Activated naive CD4-positive, alpha-beta T cell treated with anti-CD3 and anti-CD28 coated beads, Interleukin-2, amount 50 U/mL, for 24 hours (primary cell): ENCODE results near the gene HMGXB3.
"Not testable (repeated sequence)": the region's sequence is repeated elsewhere in the genome, so short reads cannot be mapped to it uniquely, and the experiment has no call there.

Experiments used
- H3K27ac Mint-ChIP-seq: one replicate; pipeline ENCODE4 v1.8.0; 2021; ENCODE audit warnings: mild to moderate bottlenecking, mixed read lengths
- H3K27me3 Mint-ChIP-seq: one replicate; pipeline ENCODE4 v1.8.0; 2021; ENCODE audit warnings: mixed read lengths
- H3K36me3 Mint-ChIP-seq: one replicate; pipeline ENCODE4 v1.8.0; 2021; ENCODE audit warnings: mixed read lengths
- H3K4me1 Mint-ChIP-seq: one replicate; pipeline ENCODE4 v1.8.0; 2021; ENCODE audit warnings: mixed read lengths
- H3K4me3 Mint-ChIP-seq: one replicate; pipeline ENCODE4 v1.8.0; 2021; ENCODE audit warnings: mild to moderate bottlenecking, mixed read lengths
- H3K9me3 Mint-ChIP-seq: one replicate; pipeline ENCODE4 v1.8.0; 2021; ENCODE audit warnings: mixed read lengths

Gene HMGXB3

DNA sequence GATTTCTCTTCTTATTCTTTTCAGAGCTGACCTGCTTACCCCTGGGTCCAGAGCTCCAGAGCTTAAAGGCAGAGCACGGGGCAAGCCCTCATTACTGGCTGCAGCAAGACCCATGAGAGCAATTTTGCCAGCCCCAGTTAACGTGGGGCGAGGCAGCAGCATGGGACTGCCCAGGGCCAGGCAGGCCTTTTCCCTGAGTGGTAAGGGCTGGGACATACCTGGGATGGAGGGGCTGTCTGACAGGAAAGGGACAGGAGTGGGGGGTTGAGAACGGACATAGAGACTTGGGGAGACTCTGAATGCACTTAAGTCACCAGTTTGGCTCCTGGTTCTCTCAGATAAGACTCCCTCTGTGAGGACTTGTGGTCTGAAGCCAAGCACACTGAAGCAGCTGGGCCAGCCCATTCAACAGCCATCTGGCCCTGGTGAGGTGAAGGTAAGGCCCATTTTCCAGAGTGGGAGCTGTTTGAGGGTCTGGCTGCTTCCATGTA lies 26.2 kb downstream of the HMGXB3 start:
- Mint-ChIP-seq H3K36me3 (peaks cover 25% of the 10 kb centered on the region), H3K4me1 (peaks cover 6% of the 10 kb centered on the region), H3K27ac (no peak overlapping the region), H3K9me3 (no peaks in the 10 kb centered on the region), H3K27me3 (no peaks in the 10 kb centered on the region), H3K4me3 (no peak overlapping the region)

GRCh38 chr5:150028047-150028446 lies 27.5 kb downstream of the HMGXB3 start:
- not testable (repeated sequence) for H3K4me1 Mint-ChIP-seq, H3K27ac Mint-ChIP-seq, H3K9me3 Mint-ChIP-seq, H3K4me3 Mint-ChIP-seq, H3K27me3 Mint-ChIP-seq
- peaks cover 23% of the 10 kb centered on the region for H3K36me3 Mint-ChIP-seq

GRCh38 chr5:150033334-150033733 lies 32.8 kb downstream of the HMGXB3 start:
- H3K4me1 Mint-ChIP-seq, result no peaks in the 10 kb centered on the region
- H3K4me3 Mint-ChIP-seq, result no peak overlapping the region
- no peaks in the 10 kb centered on the region for H3K9me3 Mint-ChIP-seq
- H3K36me3 Mint-ChIP-seq, result peaks cover 31% of the 10 kb centered on the region
- H3K27ac Mint-ChIP-seq, result no peak overlapping the region
- H3K27me3 Mint-ChIP-seq, result no peaks in the 10 kb centered on the region

GRCh38 chr5:150034662-150035061 lies 34.1 kb downstream of the HMGXB3 start:
- peak overlapping the region; percentile 17 for H3K27ac Mint-ChIP-seq
- H3K4me1 Mint-ChIP-seq, result no peaks in the 10 kb centered on the region
- H3K36me3 Mint-ChIP-seq, result peaks cover 29% of the 10 kb centered on the region
- no peak overlapping the region for H3K4me3 Mint-ChIP-seq
- H3K27me3 Mint-ChIP-seq, result no peaks in the 10 kb centered on the region
- no peaks in the 10 kb centered on the region for H3K9me3 Mint-ChIP-seq

GRCh38 chr5:150035139-150035895 lies 34.8 kb downstream of the HMGXB3 start:
- no peaks in the 10 kb centered on the region for H3K27me3 Mint-ChIP-seq
- no peaks in the 10 kb centered on the region for H3K4me1 Mint-ChIP-seq
- no peaks in the 10 kb centered on the region for H3K9me3 Mint-ChIP-seq
- H3K4me3 Mint-ChIP-seq, result no peak overlapping the region
- no peak overlapping the region for H3K27ac Mint-ChIP-seq
- H3K36me3 Mint-ChIP-seq, result peaks cover 29% of the 10 kb centered on the region

DNA sequence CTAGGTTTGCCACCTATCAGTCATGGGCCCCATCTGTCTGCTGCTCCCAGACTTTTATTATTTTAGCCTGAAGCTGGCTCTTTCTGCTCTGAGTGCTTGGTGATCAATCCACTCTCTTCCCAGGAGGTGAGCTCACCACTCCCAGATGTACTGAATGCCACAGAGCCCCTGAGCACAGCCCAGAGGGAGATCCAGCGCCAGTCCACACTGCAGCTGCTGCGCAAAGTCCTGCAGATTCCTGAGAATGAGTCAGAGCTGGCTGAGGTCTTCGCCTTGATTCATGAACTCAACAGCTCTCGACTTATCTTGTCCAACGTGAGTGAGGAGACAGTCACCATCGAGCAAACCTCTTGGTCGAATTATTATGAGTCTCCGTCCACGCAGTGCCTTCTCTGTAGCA lies 36.0 kb downstream of the HMGXB3 start:
- no peak overlapping the region for H3K4me3 Mint-ChIP-seq
- H3K4me1 Mint-ChIP-seq, result no peaks in the 10 kb centered on the region
- H3K36me3 Mint-ChIP-seq, result peaks cover 27% of the 10 kb centered on the region
- no peaks in the 10 kb centered on the region for H3K27me3 Mint-ChIP-seq
- H3K9me3 Mint-ChIP-seq, result no peaks in the 10 kb centered on the region
- H3K27ac Mint-ChIP-seq, result no peak overlapping the region

DNA sequence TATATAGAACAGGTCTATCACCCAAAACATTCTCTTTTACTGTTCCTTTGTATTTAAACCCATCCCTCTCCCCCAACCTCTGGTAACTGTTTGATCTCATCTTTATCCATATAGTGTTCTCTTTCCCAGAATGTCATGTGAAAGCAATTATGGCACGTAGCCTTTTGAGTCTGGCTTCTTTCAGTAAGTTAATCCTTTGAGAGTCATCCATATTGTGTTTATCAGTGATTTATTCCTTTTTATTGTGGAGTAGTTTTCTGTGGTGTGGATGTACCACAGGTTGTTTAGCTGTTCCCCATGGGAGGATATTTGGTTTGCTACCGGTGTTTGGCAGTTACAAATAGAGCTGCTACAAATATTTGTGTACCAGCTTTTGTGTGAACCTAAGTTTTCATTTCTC lies 38.0 kb downstream of the HMGXB3 start:
- Mint-ChIP-seq H3K9me3 (no peaks in the 10 kb centered on the region), H3K27ac (no peak overlapping the region), H3K36me3 (peaks cover 28% of the 10 kb centered on the region), H3K4me3 (no peak overlapping the region), H3K27me3 (no peaks in the 10 kb centered on the region), H3K4me1 (peaks cover 10% of the 10 kb centered on the region)

GRCh38 chr5:150042459-150042858 lies 41.9 kb downstream of the HMGXB3 start:
- peaks cover 22% of the 10 kb centered on the region for H3K36me3 Mint-ChIP-seq
- H3K9me3 Mint-ChIP-seq, result no peaks in the 10 kb centered on the region
- H3K27me3 Mint-ChIP-seq, result no peaks in the 10 kb centered on the region
- no peak overlapping the region for H3K27ac Mint-ChIP-seq
- no peak overlapping the region for H3K4me3 Mint-ChIP-seq
- H3K4me1 Mint-ChIP-seq, result peaks cover 16% of the 10 kb centered on the region

DNA sequence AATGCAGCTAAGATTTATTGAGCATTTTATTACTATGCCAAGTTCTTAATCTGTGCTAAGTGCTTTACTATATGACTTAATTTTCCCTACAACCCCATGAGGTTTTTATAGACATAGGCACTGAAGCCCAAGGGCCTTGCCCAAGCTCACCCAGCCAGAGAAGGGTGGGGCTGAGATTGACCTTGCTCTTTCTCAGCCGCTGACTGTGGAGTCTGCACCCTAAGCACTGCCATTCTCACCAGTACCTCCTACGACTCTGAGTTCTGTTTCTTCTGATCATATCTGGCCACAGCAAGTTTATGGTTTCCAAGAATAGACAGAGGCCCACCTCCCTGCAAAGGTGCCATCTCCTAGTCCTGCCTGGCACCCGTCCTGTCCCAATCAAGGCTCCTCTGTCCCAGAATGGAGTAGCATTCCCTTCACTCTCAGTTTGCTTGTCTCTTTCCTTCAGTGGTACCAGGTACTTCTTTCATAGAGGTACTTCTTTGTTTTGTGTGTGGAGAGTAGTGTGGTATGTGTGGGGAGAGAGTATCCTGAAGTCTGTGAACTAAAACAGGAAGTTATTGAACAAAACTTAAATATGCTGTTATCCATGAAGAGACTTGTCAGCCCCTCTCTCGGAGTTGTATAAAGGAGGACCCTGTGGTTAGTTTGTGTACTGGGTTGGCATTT lies 43.3 kb downstream of the HMGXB3 start:
- Mint-ChIP-seq H3K9me3 (no peaks in the 10 kb centered on the region), H3K27ac (peak overlapping the region; percentile 63), H3K36me3 (peaks cover 18% of the 10 kb centered on the region), H3K4me1 (peaks cover 16% of the 10 kb centered on the region), H3K4me3 (no peak overlapping the region), H3K27me3 (no peaks in the 10 kb centered on the region)

DNA sequence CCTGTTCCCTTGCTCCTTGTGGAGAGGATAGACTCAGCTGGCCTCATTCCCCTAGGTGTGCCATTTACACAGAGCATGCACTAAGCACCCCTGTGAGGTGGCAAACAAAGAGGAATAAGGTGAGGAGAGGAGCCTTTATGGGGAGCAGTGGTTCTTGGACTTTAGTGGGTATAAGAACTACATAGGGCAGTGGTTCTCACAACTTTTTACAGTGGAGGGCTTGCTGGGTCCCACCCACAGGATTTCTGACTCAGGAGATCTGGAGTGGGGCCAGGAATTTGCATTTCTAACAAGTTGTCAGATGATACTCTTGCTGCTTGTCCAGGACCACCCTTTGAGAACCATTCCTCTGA lies 43.8 kb downstream of the HMGXB3 start:
- Mint-ChIP-seq H3K27me3 (no peaks in the 10 kb centered on the region), H3K27ac (peak overlapping the region; percentile 63), H3K4me3 (no peak overlapping the region), H3K4me1 (peaks cover 16% of the 10 kb centered on the region), H3K36me3 (peaks cover 18% of the 10 kb centered on the region), H3K9me3 (no peaks in the 10 kb centered on the region)

DNA sequence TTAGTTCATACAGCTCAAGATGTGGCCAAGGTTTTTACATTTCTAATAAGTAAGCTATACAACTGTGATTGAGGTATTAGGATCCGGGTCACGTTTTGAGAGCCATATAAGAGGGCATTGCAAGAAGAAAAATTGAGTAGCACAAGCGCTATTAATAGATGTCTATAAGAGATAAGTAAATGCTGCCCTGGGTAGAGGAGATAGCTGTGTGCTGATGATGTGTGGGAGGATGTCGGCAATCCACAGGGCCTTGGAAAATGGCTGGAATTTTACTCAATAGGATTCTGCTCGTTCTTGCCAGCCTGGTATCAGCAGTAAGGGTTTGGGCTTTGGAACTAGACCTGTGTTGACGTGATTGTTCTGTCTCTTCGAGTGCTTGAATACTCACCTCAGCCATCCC lies 44.2 kb downstream of the HMGXB3 start:
- peaks cover 16% of the 10 kb centered on the region for H3K4me1 Mint-ChIP-seq
- H3K36me3 Mint-ChIP-seq, result peaks cover 18% of the 10 kb centered on the region
- H3K4me3 Mint-ChIP-seq, result no peak overlapping the region
- H3K27ac Mint-ChIP-seq, result no peak overlapping the region
- H3K27me3 Mint-ChIP-seq, result no peaks in the 10 kb centered on the region
- H3K9me3 Mint-ChIP-seq, result no peaks in the 10 kb centered on the region

DNA sequence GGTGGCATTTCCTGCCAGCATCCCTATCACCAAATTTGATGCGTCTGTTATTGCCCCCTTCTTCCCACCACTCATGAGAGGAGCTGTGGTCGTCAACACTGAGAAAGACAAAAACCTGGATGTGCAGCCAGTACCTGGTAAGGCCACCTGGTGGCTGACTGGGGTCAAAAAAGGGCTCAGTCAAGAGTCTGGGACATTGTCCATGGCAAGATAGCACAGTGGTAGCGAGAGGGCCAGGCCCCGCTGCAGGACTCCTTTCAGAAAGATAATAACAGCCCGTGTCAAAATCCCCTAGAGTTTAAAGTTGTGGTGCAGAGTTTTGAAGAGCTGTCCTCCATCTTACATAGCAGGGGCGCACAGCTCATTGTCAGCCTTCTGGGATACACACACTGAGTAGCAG lies 45.0 kb downstream of the HMGXB3 start:
- H3K27me3 Mint-ChIP-seq, result no peaks in the 10 kb centered on the region
- no peaks in the 10 kb centered on the region for H3K9me3 Mint-ChIP-seq
- peak overlapping the region; percentile 38 for H3K27ac Mint-ChIP-seq
- no peak overlapping the region for H3K4me3 Mint-ChIP-seq
- peaks cover 16% of the 10 kb centered on the region for H3K4me1 Mint-ChIP-seq
- peaks cover 19% of the 10 kb centered on the region for H3K36me3 Mint-ChIP-seq

GRCh38 chr5:150046031-150046430 lies 45.5 kb downstream of the HMGXB3 start:
- Mint-ChIP-seq H3K4me3 (no peak overlapping the region), H3K27me3 (no peaks in the 10 kb centered on the region), H3K4me1 (peaks cover 16% of the 10 kb centered on the region), H3K9me3 (no peaks in the 10 kb centered on the region), H3K27ac (no peak overlapping the region), H3K36me3 (peaks cover 22% of the 10 kb centered on the region)

GRCh38 chr5:150050172-150050811 lies 49.8 kb downstream of the HMGXB3 start:
- H3K27ac Mint-ChIP-seq, H3K4me1 Mint-ChIP-seq, H3K9me3 Mint-ChIP-seq, H3K4me3 Mint-ChIP-seq, H3K27me3 Mint-ChIP-seq: not testable (repeated sequence)
- H3K36me3 Mint-ChIP-seq, result peaks cover 10% of the 10 kb centered on the region

GRCh38 chr5:150051657-150052195 lies 51.2 kb downstream of the HMGXB3 start:
- Mint-ChIP-seq H3K4me1 (no peaks in the 10 kb centered on the region), H3K9me3 (no peaks in the 10 kb centered on the region), H3K4me3 (no peak overlapping the region), H3K27ac (no peak overlapping the region), H3K36me3 (peaks cover 10% of the 10 kb centered on the region), H3K27me3 (no peaks in the 10 kb centered on the region)
